GM18873 (cell line): Measurements from ENCODE around the gene TMEM131L.
"Not testable (repeated sequence)": the region's sequence is repeated elsewhere in the genome, so short reads cannot be mapped to it uniquely, and the experiment has no call there.

ENCODE experiments used
- ATAC-seq: cut with Tn5 transposase; IDR thresholded peaks from one replicate; pipeline ENCODE4 v1.9.1; 2021; ENCODE audit warnings: mild to moderate bottlenecking, moderate library complexity, moderate number of reproducible peaks; ENCODE audit not compliant: unreplicated experiment, low FRiP score

TMEM131L gene

GRCh38 chr4:153440475-153440874 lies 25.7 kb upstream of the TMEM131L start:
- no peak for ATAC-seq

DNA sequence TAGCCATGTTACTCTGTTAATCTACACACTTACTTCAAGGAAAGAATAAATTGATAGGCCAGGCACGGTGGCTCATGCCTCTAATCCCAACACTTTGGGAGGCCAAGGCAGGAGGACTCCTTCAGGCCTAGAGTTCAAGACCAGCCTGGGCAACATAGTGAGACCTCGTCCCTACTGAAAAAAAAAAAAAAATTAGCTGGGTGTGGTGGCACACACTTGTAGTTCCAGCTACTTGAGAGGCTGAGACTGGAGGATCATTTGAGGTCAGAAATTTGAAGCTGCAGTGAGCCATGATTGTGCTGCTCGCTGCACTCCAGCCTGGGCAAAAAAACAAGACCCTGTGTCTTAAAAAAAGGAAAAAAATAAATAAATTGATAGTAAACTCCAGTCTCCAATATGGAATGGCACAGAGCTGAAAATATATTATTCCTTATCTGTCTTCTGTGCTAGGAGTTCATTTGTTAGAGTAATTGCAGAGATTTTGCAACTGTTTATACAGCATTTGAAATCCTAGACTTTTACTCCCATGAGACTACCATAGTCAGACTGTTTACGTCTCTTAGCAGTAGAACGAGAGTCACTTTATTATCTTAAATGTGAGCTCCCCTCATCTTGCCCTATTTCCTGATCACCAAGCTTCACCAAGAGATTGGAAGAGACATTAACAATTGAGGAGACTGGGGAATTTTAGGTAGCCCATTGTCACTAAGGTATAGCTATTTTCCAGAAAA lies 18.8 kb upstream of the TMEM131L start:
- ATAC-seq: no peak

DNA sequence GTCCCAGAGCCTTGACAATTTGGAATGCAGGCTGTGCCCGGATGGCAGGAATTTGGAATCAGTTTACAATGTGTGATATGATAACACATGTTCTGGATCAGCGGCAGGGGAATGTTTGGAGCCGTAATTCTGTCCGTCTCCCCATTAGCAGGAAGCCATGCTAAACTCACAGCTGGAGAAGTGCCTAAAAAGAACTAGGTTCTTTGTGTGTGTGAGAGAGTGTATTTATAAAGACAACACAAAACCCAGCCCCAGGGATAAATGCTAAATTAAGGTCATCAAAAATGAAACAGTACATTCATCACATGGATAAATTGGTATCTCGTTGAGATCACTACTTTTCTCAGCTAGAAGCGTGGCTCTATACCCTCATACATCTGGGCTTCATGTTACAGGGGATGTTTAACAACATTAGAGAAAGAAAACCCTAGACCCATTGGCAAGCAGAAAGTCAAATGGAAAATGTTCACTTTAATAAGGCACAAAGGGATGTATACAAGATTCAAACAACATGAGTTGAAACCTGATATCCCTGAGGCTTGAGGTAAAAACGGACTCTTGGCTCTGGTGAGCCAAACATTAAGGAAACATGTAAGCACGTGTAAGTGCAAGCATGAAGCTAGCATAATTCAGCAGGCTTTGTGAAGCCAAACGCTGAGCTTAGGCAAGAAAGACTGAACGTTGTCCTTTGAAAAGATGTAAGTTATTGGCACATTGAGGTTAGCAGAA lies 18.0 kb upstream of the TMEM131L start:
- ATAC-seq: no peak

GRCh38 chr4:153449338-153449737 lies 16.8 kb upstream of the TMEM131L start:
- ATAC-seq: no peak

DNA sequence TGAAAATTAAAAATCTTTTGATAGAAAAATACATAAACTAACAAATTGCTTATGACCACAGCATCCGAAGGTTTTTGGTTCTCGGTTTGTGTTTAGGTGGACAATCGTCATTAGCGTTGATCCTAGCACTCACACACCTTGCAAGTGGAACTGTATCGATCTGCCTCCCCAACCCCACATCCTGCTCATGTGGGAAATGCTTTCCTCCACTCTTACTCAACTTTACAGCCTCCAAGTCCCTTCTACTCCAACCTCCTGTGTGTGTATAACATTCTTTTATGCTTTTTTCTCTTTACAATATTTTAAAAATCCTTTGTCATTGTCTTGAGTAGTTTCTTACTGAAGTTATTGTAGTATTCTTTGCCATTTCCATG lies 15.6 kb upstream of the TMEM131L start:
- no peak for ATAC-seq

GRCh38 chr4:153451145-153451544 lies 15.0 kb upstream of the TMEM131L start:
- ATAC-seq: not testable (repeated sequence)

DNA sequence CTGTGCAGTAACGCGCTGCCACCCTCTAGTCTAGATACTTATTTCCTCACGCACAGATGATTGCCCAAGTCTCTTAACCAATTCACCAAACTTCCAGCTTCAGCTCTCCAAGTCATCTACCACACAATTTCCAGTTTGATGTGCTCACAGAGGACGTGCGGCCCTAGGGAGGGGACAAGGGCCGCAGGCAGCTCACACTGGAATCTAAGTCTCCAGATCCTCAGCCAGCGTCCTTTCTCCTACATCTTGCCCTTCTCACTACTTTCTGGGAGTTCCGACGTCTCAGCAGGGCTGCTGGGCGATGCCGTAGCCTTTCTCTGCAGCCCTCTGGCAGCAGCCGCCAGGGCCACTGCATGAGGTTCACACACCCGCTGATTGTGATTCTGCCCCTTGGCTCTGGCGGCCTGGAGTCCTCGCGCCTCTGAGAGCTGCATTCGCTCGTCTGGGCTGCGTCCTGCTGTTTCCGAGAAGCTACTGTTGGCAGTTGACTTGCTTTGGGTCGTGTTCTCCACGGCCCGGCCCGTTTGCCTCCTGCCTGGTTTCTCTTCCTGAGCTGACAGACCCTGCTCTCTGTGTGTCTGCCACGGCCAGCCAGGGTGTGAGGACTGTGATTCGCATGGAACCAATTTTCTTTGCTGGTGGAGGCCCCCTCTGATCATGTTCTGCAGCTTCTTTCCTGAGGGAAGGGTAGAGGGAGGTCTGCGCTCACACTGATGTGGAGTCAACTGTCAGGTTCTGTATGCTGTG lies 14.1 kb upstream of the TMEM131L start:
- no peak for ATAC-seq

GRCh38 chr4:153452658-153453378 lies 13.3 kb upstream of the TMEM131L start:
- no peak for ATAC-seq

GRCh38 chr4:153453402-153453801 lies 12.8 kb upstream of the TMEM131L start:
- no peak for ATAC-seq

- ATAC-seq: no peak
Observed at GRCh38 chr4:153458969-153459368, 7.2 kb upstream of the TMEM131L start.

DNA sequence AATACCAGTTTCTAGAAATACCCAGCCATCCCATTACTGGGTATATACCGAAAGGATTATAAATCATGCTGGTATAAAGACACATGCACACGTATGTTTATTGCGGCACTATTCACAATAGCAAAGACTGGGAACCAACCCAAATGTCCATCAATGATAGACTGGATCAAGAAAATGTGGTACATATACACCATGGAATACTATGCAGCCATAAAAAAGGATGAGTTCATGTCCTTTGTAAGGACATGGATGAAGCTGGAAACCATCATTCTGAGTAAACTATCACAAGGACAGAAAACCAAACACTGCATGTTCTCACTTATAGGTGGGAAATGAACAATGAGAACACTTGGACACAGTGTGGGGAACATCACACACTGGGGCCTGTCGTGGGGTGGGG lies 4.6 kb upstream of the TMEM131L start:
- not testable (repeated sequence) for ATAC-seq

GRCh38 chr4:153464068-153464467 lies 2.1 kb upstream of the TMEM131L start:
- no peak for ATAC-seq

DNA sequence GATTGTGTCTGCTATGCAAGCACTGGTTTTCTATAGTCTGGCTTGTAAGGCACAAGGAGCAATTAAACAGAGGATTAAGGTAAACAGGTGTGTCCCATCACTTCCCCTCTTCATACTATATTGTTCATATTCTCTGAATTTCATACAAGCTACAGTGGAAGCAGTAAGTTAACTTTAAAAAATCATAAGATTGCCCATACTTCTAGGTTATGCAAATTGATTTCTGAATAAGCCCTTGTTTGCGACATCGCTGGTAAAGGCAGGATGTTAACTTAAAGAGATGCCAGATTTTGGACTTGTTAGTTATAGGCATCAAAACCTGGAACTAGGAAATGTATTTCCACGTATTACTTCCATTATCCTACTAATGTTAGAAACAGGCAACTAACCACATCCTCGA lies 1.0 kb upstream of the TMEM131L start:
- ATAC-seq: no peak

DNA sequence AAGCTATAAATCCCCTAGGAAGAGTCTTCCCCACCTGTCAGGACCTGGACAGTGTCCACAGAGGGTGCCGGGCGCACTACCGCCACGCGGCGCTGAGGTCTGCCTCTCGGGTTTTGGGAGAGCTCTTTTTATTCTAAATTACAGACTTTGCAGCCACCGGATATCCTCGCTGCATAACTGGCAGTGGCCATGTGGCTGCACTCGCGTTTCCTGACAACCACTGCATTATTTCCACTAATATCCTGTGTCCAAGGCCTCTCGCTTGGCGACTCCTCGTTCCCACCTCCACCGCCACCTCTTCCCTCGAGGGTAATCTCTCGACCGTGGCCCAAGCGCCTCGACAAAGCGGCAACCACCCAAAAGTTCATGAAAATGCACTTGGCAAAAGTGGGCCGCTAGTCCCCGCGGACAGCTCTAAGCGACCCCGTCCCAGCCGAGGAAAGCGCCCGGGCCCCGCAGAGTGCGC lies 512 bp upstream of the TMEM131L start:
- peak; percentile 0 for ATAC-seq

DNA sequence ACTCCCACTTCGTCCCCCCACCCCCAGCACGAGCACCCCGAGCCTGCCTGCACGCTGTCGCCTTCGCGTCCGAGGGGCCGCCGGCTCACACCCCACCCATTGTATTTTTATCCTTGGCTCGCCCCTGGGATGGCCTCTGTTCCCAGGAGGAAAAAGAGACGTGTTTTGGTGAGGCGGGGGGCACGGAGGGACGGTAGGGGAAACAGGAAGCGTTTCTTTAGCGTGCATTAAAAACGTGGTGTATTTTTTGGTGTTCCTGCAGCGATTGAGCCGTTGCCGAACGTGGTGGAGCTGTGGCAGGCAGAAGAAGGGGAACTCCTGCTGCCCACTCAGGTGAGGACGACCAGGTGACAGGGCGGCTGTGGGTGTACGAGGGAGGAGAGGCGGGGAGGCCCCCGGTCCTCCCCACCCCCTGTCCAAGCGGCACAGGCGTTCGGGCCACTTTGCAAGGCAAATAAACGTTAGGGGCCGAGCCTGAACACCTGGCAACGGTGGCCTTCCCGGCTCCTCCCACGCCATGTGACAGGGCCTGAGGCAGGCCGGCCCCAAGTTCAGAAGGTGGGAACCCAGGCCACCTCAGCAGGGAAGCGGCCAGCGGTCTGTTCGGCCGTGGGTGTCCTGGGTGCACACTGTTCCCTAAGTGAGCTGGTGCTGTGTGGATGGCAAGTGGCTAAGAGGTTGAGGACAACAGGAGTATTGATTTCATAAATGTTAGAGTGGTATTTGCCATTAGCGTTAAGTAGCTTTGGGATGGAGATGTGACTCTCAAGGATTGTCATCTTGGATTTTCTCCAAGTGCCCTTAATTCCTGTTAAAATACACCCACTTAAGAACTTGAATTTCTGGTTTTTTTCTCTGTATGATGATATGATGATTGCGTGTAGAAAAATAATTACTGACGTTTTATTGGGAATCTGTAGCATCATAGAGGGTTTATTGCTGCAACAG lies 1.1 kb downstream of the TMEM131L start:
- ATAC-seq: peak; percentile 51

- ATAC-seq: no peak
Observed at GRCh38 chr4:153467897-153468262, 1.7 kb downstream of the TMEM131L start.

GRCh38 chr4:153468587-153468986 lies 2.4 kb downstream of the TMEM131L start:
- ATAC-seq: peak; percentile 19

DNA sequence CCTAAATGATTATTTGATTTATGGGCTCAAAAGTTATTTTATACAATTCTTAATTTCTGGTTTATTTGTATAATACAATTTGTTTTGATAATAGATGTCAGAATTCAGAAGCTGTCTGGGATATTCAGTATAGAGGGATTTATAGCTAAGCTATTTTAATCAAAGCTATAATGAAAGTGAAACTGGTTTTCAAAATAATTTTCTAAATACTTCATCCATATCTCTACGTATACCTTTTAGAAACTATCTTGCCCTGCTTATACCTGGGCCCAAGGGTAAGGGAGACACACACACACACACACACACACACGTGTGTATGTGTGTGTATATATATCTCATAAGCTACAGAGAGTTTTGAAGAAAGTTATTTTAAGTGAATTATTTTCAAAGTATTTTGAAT lies 2.9 kb downstream of the TMEM131L start:
- no peak for ATAC-seq

DNA sequence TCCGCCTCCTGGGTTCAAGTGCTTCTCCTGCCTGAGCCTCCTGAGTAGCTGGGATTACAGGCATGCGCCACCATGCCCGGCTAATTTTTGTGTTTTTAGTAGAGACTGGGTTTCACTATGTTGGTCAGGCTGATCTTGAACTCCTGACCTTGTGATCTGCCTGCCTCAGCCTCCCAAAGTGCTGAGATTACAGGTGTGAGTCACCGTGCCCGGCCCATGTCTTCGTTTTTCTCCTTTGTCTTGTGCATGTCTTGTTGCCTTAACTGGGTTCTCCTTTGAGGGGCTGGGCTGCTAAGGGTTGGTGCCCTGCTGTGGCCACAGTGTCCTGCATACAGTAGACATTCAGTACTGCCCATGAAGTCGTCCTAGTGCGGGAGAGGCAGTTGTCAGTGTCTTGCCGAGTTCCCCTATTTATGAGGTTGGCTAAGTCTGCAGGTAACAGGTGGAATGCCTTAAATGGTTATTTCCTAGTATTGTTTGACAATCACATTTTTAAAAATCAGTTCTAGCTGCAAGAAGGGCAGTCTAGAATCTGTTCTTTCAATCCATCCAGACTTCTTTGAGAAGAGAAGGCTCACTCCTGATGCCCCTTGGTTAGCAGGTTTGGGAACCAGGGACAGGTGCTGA lies 5.0 kb downstream of the TMEM131L start:
- not testable (repeated sequence) for ATAC-seq
